ENCODE results near the gene SMIM15. TPM values are rescaled to one million over a fixed set of nuclear protein-coding genes. Genes with fewer than 3 reads are reported as not detected.

The SMIM15 gene
- total RNA-seq, 1 experiment from 2014 or later = 83.9 TPM

GRCh38 chr5:61139931-61140330 is 22.3 kb downstream of the SMIM15 start:
- H3K79me2 ChIP-seq (ENCODE audit: insufficient read depth, low read length) = no peaks in the 10 kb centered on the region
- ATAC-seq (no peak), DNase-seq (ENCODE audit: low read depth, low spot score) (no peak)
- POLR2A ChIA-PET = no interaction called here
- no peak overlapping the region for H3K4me3 ChIP-seq (replicated peaks in 1 of 2; ENCODE audit: low read depth in 1 of 2, low read length in 2 of 2)
- H3K9ac ChIP-seq (ENCODE audit: low read length) = no peak overlapping the region
- BruUV-seq (replicated peaks) = no TSS peak
- H4K20me1 ChIP-seq (ENCODE audit: insufficient read depth) = no peaks in the 10 kb centered on the region
- no peaks in the 10 kb centered on the region for H3K27me3 ChIP-seq (ENCODE audit: insufficient read depth, low read length)
- no peaks in the 10 kb centered on the region for H3K36me3 ChIP-seq (ENCODE audit: control insufficient read depth in 1 of 2, insufficient read depth in 2 of 2, low read length in 2 of 2)
- TF ChIP-seq, protein P1, sequence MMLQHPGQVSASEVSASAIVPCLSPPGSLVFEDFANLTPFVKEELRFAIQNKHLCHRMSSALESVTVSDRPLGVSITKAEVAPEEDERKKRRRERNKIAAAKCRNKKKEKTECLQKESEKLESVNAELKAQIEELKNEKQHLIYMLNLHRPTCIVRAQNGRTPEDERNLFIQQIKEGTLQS (IDR thresholded peaks at IDR 0.05) = no peak
- no peak for TF ChIP-seq ZNF274 (IDR thresholded peaks at IDR 0.05; ENCODE audit: low read depth, low read length)
- TF ChIP-seq EZH2 (IDR thresholded peaks at IDR 0.05) = no peak
- TF ChIP-seq MAX (IDR thresholded peaks at IDR 0.05) = no peak
- no peak for TF ChIP-seq POLR2A (IDR thresholded peaks at IDR 0.05; ENCODE audit: borderline replicate concordance, extremely low read depth, insufficient read depth, insufficient read length)
- TF ChIP-seq, protein P2, sequence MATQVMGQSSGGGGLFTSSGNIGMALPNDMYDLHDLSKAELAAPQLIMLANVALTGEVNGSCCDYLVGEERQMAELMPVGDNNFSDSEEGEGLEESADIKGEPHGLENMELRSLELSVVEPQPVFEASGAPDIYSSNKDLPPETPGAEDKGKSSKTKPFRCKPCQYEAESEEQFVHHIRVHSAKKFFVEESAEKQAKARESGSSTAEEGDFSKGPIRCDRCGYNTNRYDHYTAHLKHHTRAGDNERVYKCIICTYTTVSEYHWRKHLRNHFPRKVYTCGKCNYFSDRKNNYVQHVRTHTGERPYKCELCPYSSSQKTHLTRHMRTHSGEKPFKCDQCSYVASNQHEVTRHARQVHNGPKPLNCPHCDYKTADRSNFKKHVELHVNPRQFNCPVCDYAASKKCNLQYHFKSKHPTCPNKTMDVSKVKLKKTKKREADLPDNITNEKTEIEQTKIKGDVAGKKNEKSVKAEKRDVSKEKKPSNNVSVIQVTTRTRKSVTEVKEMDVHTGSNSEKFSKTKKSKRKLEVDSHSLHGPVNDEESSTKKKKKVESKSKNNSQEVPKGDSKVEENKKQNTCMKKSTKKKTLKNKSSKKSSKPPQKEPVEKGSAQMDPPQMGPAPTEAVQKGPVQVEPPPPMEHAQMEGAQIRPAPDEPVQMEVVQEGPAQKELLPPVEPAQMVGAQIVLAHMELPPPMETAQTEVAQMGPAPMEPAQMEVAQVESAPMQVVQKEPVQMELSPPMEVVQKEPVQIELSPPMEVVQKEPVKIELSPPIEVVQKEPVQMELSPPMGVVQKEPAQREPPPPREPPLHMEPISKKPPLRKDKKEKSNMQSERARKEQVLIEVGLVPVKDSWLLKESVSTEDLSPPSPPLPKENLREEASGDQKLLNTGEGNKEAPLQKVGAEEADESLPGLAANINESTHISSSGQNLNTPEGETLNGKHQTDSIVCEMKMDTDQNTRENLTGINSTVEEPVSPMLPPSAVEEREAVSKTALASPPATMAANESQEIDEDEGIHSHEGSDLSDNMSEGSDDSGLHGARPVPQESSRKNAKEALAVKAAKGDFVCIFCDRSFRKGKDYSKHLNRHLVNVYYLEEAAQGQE (IDR thresholded peaks at IDR 0.05; ENCODE audit: low read depth) = no peak
- no peak for TF ChIP-seq FOSL1 (IDR thresholded peaks at IDR 0.05; ENCODE audit: low read depth)
- no peak for TF ChIP-seq CEBPB (IDR thresholded peaks at IDR 0.05; ENCODE audit: low read depth)
- no peak for TF ChIP-seq ZBTB33 (IDR thresholded peaks at IDR 0.05; ENCODE audit: extremely low read depth, insufficient replicate concordance, low read length)
- TF ChIP-seq, protein P3, sequence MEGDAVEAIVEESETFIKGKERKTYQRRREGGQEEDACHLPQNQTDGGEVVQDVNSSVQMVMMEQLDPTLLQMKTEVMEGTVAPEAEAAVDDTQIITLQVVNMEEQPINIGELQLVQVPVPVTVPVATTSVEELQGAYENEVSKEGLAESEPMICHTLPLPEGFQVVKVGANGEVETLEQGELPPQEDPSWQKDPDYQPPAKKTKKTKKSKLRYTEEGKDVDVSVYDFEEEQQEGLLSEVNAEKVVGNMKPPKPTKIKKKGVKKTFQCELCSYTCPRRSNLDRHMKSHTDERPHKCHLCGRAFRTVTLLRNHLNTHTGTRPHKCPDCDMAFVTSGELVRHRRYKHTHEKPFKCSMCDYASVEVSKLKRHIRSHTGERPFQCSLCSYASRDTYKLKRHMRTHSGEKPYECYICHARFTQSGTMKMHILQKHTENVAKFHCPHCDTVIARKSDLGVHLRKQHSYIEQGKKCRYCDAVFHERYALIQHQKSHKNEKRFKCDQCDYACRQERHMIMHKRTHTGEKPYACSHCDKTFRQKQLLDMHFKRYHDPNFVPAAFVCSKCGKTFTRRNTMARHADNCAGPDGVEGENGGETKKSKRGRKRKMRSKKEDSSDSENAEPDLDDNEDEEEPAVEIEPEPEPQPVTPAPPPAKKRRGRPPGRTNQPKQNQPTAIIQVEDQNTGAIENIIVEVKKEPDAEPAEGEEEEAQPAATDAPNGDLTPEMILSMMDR (IDR thresholded peaks at IDR 0.05 in 2 of 3, conservative IDR thresholded peaks at IDR 0.05 in 1 of 3; ENCODE audit: borderline replicate concordance in 1 of 3, insufficient read depth in 1 of 3, low read depth in 2 of 3, low read length in 2 of 3) = no peak
- no peak for TF ChIP-seq TCF7L2 (IDR thresholded peaks at IDR 0.05; ENCODE audit: borderline replicate concordance, extremely low read depth, insufficient read depth, insufficient read length)
- TF ChIP-seq POLR2AphosphoS5 (IDR thresholded peaks at IDR 0.05; ENCODE audit: low read depth, low read length) = no peak
- no peak for TF ChIP-seq ZFX (IDR thresholded peaks at IDR 0.05)
- no peak for TF ChIP-seq SIN3A (IDR thresholded peaks at IDR 0.05; ENCODE audit: low read depth)
- no peak for TF ChIP-seq SRF (IDR thresholded peaks at IDR 0.05; ENCODE audit: low read depth)
- no peak for TF ChIP-seq YY1 (IDR thresholded peaks at IDR 0.05; ENCODE audit: extremely low read depth, insufficient replicate concordance, low read depth, low read length)
- no peak for TF ChIP-seq CBX3 (IDR thresholded peaks at IDR 0.05; ENCODE audit: low read depth)
- RAD21 ChIA-PET (ENCODE audit: low non-redundant PET in 1 of 2, low total read pairs in 2 of 2, uncharacterized antibody in 2 of 2, unreplicated experiment in 2 of 2) = no interaction called here
- CTCF ChIA-PET = interaction anchor here (1.4 kb wide), 1 partner anchor 181 kb away, joined by 4 read pairs; no protein-coding TSS in a partner anchor
- H3K9me3 ChIP-seq (ENCODE audit: control insufficient read depth in 1 of 2, insufficient read depth in 1 of 2, low read depth in 1 of 2, low read length in 2 of 2) = no peaks in the 10 kb centered on the region
- intact Hi-C loops (cut with micrococcal nuclease) = no loop called here
- H3K27ac ChIP-seq (ENCODE audit: low read depth, low read length) = no peak overlapping the region
- no peak overlapping the region for H3K4me2 ChIP-seq (ENCODE audit: low read length)
- H2AFZ ChIP-seq (ENCODE audit: low read depth, low read length, poor library complexity, severe bottlenecking) = no peak overlapping the region
- H3K9me2 ChIP-seq (ENCODE audit: insufficient read depth) = no peaks in the 10 kb centered on the region
- no peaks in the 10 kb centered on the region for H3K4me1 ChIP-seq (ENCODE audit: control insufficient read depth in 1 of 2, insufficient read depth in 2 of 2, low read length in 2 of 2)

Data from HCT116 (cell line).